IMR-90 (cell line): ENCODE data around the gene ERC2.

Experiments
- CEBPB ChIP-seq: IDR thresholded peaks from 2 replicates; pipeline ENCODE4 v1.6.1; 2012; ENCODE audit warnings: low read depth, low read length, improper control_type of control experiment
- MAFK ChIP-seq: IDR thresholded peaks from 2 replicates; pipeline ENCODE4 v1.6.1; 2012; ENCODE audit warnings: low read depth, low read length, improper control_type of control experiment
- MAZ ChIP-seq: IDR thresholded peaks from 2 replicates; pipeline ENCODE4 v1.6.1; 2012; ENCODE audit warnings: low read depth, mild to moderate bottlenecking, low read length, improper control_type of control experiment, moderate library complexity, borderline replicate concordance
- POLR2A ChIP-seq: IDR thresholded peaks from 2 replicates; pipeline ENCODE4 v1.6.1; 2012; ENCODE audit warnings: mild to moderate bottlenecking, low read depth, low read length
- SMC3 ChIP-seq: fragments of 150-350 bp; IDR thresholded peaks from 2 replicates; pipeline ENCODE4 v1.6.1; 2016; ENCODE audit warnings: low read depth, mild to moderate bottlenecking, antibody characterized with exemption, low read length, moderate library complexity
- USF2 ChIP-seq: fragments of 150-350 bp; IDR thresholded peaks from 2 replicates; pipeline ENCODE4 v1.6.1; 2017; ENCODE audit warnings: mild to moderate bottlenecking, antibody characterized with exemption, low read length, low read depth
- TF ChIP-seq, protein P1 (sequence below): conservative IDR thresholded peaks from 2 replicates; pipeline ENCODE4 v1.5.1; 2012; ENCODE audit warnings: mild to moderate bottlenecking, low read depth, low read length, improper control_type of control experiment

DNA sequence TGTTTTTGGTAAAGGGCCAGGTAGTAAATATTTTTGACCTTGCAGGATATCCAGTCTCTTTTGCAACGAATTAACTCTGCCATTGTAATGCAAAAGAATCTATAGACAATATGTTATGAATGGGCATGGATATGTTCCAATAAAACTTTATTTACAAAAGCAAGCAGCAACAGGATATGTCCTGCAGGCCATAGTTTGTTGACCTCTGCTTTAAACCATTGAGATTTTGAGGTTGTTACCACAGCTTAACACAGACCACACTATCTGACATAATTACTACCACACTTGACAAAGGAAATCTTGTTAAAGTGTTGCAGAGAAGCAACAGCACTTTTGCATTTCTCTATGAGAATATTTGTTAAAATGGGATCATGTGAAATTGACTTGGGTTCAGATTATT is 349.3 kb downstream of the ERC2 start:
- TF ChIP-seq CEBPB, result no peak
- TF ChIP-seq, protein P1, sequence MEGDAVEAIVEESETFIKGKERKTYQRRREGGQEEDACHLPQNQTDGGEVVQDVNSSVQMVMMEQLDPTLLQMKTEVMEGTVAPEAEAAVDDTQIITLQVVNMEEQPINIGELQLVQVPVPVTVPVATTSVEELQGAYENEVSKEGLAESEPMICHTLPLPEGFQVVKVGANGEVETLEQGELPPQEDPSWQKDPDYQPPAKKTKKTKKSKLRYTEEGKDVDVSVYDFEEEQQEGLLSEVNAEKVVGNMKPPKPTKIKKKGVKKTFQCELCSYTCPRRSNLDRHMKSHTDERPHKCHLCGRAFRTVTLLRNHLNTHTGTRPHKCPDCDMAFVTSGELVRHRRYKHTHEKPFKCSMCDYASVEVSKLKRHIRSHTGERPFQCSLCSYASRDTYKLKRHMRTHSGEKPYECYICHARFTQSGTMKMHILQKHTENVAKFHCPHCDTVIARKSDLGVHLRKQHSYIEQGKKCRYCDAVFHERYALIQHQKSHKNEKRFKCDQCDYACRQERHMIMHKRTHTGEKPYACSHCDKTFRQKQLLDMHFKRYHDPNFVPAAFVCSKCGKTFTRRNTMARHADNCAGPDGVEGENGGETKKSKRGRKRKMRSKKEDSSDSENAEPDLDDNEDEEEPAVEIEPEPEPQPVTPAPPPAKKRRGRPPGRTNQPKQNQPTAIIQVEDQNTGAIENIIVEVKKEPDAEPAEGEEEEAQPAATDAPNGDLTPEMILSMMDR, result no peak
- TF ChIP-seq POLR2A, result no peak
- no peak for TF ChIP-seq USF2
- no peak for TF ChIP-seq MAFK
- TF ChIP-seq MAZ, result no peak
- no peak for TF ChIP-seq SMC3
